HEK293T (cell line): ENCODE data around the gene PHKG2.

Source experiments
- CTCF ChIA-PET: fragments of 350-600 bp; formaldehyde crosslinking; extraction: SDS; loops from one replicate; lab custom pipeline; 2021; ENCODE audit warnings: antibody characterized with exemption, inconsistent platforms; lab: Yijun Ruan, JAX
- POLR2A ChIA-PET: fragments of 350-600 bp; formaldehyde crosslinking; extraction: SDS; loops from one replicate; lab custom pipeline; 2020; ENCODE audit warnings: antibody characterized with exemption, inconsistent platforms; lab: Yijun Ruan, JAX
- DNase-seq: peaks from one replicate; pipeline ENCODE4 v3.0.0; 2012; ENCODE audit warnings: mixed read lengths; ENCODE audit errors: extremely low spot score
- ARNT ChIP-seq: fragments of 450-650 bp; IDR thresholded peaks from 2 replicates; pipeline ENCODE4 v1.6.1; 2017; ENCODE audit warnings: mild to moderate bottlenecking
- BHLHE40 ChIP-seq: fragments of 450-650 bp; IDR thresholded peaks from 2 replicates; pipeline ENCODE4 v1.6.1; 2016; ENCODE audit warnings: mild to moderate bottlenecking, moderate library complexity, borderline replicate concordance
- CTBP1 ChIP-seq: fragments of 450-650 bp; IDR thresholded peaks from 2 replicates; pipeline ENCODE4 v1.6.1; 2016; ENCODE audit warnings: borderline replicate concordance
- ELF4 ChIP-seq: fragments of 450-650 bp; IDR thresholded peaks from 2 replicates; pipeline ENCODE4 v1.6.1; 2017; ENCODE audit warnings: antibody characterized with exemption
- FOXA1 ChIP-seq: fragments of 450-650 bp; IDR thresholded peaks from 2 replicates; pipeline ENCODE4 v1.6.1; 2016; ENCODE audit warnings: mild to moderate bottlenecking
- FOXK2 ChIP-seq: fragments of 450-650 bp; IDR thresholded peaks from 2 replicates; pipeline ENCODE4 v1.6.1; 2016; ENCODE audit warnings: mild to moderate bottlenecking
- FOXM1 ChIP-seq: fragments of 450-650 bp; IDR thresholded peaks from 2 replicates; pipeline ENCODE4 v1.6.1; 2017; ENCODE audit warnings: mild to moderate bottlenecking, borderline replicate concordance
- HDGF ChIP-seq: fragments of 450-650 bp; IDR thresholded peaks from 2 replicates; pipeline ENCODE4 v1.6.1; 2017; ENCODE audit warnings: antibody characterized with exemption, borderline replicate concordance
- L3MBTL2 ChIP-seq: fragments of 450-650 bp; conservative IDR thresholded peaks from 2 replicates; pipeline ENCODE4 v1.6.1; 2016; ENCODE audit warnings: mild to moderate bottlenecking
- LEF1 ChIP-seq: fragments of 450-650 bp; IDR thresholded peaks from 2 replicates; pipeline ENCODE4 v1.6.1; 2017; ENCODE audit warnings: mild to moderate bottlenecking, borderline replicate concordance
- NFRKB ChIP-seq: fragments of 450-650 bp; IDR thresholded peaks from 2 replicates; pipeline ENCODE4 v1.6.1; 2016; ENCODE audit warnings: mild to moderate bottlenecking, moderate library complexity
- SP1 ChIP-seq: fragments of 450-650 bp; IDR thresholded peaks from 2 replicates; pipeline ENCODE4 v1.6.1; 2017
- SUZ12 ChIP-seq: fragments of 450-650 bp; IDR thresholded peaks from 2 replicates; pipeline ENCODE4 v1.6.1; 2016; ENCODE audit warnings: mild to moderate bottlenecking
- TARDBP ChIP-seq: fragments of 450-650 bp; IDR thresholded peaks from 2 replicates; pipeline ENCODE4 v1.6.1; 2016
- ZNF384 ChIP-seq: fragments of 450-650 bp; IDR thresholded peaks from 2 replicates; pipeline ENCODE4 v1.6.1; 2016
- TF ChIP-seq, protein P1 (sequence below): fragments of 450-650 bp; IDR thresholded peaks from 2 replicates; pipeline ENCODE4 v1.6.1; 2016

PHKG2 gene

DNA sequence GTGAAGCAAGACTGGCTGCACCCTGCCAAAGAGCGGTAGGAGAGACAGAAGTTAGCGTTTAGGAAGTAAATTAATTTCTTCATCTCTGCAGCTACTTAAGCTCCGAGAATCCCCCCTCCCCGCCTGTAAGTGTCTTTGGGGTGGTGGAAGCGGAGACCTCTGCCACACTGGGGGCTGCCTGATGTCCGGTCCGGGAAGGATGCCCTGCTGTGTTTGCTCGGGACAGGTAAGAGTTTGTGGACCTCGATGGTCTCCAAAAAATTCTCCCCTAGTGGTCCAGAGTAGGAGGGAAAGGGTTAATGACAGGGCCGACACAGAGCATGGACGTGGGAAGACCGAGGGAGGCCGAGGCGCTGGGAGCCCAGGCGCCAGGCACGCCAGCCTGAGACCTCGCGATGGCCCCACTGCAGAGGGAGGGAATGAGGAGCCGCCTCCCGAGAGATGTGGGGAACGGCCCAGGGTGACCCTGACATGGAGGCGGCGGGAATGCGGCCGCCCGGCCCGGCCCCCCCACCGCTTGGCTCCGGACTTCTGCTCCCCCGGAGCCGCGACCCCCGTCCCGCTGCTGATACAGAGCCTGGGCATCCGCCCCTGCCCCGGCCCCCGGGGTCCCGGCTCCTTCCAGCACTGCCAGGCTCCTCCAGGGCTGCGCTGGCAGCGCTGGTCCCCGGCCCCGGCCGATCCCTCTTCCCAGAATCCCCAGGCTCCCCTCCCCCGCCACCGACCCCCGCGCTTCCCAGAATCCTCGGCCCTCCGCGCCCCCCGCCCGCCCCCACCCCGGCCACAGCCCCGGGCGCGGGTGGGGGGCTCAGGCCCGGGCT is 38.1 kb downstream of the PHKG2 start:
- POLR2A ChIA-PET = interaction anchor here (0.5 to 22.0 kb wide), 16 partner anchors 9 to 156 kb away, joined by 3 to 599 read pairs (median 5); partner anchors contain the start of gene PHKG2
- CTCF ChIA-PET = interaction anchor here (0.6 kb wide), 3 partner anchors 19 to 754 kb away, joined by 3 to 4 read pairs (median 3); no protein-coding TSS in a partner anchor
- peak; percentile 86 for DNase-seq

DNA sequence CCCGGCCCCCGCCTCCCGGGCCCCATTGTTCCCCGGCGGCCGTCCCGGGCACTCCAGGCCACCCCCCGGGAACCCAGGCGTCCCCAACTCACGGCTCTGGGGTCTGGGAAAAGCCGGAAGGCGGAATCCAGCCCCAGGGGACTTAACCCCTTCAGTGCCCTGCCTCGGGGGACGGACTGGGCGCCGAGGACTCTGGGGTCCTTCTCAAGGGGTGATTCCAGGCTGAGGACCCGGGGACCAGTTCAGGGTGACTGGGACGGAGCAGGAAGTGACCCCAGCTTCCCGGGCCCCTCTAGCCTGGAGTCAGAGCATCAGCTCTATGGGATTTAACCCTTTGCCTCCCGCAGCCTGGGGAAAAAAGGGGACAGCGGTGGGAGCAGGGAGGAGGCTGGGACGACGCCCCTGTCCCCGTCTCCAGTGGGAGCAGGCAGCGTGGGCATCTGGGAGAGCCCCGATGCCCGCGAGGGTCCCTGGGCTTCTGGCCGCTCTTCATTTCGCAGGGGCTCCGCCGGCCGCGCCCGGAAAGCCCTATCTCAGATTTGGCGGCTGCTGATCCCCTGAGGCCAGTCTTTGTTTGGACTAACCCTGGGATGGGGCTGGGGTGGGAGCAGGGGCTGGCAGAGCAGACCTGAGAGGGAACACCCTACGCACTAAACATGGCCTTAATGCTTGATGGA is 38.8 kb downstream of the PHKG2 start, which contains the start of gene ZNF629:
TSS of gene ZNF629 (minus strand) at position 270 of the 677 bp plus-strand sequence. CDS start 2,723 bp downstream, outside the sequence.
- DNase-seq = peak; percentile 86
- CTCF ChIA-PET = interaction anchor here (0.6 to 1.2 kb wide), 4 partner anchors 18 to 755 kb away, joined by 3 to 5 read pairs (median 4); no protein-coding TSS in a partner anchor
- TF ChIP-seq FOXM1 (peak; percentile 72; the same call in 1 of the 2 replicates), ARNT (peak; percentile 20; the same call in 1 of the 2 replicates), FOXK2 (no peak), HDGF (no peak), SUZ12 (no peak), L3MBTL2 (peak; percentile 66), SP1 (no peak), FOXA1 (no peak), ZNF384 (no peak), ELF4 (peak; percentile 68), BHLHE40 (no peak)
- TF ChIP-seq, protein P1, sequence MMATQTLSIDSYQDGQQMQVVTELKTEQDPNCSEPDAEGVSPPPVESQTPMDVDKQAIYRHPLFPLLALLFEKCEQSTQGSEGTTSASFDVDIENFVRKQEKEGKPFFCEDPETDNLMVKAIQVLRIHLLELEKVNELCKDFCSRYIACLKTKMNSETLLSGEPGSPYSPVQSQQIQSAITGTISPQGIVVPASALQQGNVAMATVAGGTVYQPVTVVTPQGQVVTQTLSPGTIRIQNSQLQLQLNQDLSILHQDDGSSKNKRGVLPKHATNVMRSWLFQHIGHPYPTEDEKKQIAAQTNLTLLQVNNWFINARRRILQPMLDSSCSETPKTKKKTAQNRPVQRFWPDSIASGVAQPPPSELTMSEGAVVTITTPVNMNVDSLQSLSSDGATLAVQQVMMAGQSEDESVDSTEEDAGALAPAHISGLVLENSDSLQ = no peak
- POLR2A ChIA-PET = interaction anchor here (0.5 to 22.0 kb wide), 14 partner anchors 9 to 155 kb away, joined by 3 to 599 read pairs (median 5); partner anchors contain the start of genes PHKG2 and SRCAP

More for the DNA sequence above, 38.1 kb downstream of the PHKG2 start:
- 0 out of 2 replicates have a peak, but pooled peaks have one; percentile 28 for TF ChIP-seq NFRKB
- TF ChIP-seq SUZ12 = no peak
- TF ChIP-seq L3MBTL2 = peak; percentile 72

DNA sequence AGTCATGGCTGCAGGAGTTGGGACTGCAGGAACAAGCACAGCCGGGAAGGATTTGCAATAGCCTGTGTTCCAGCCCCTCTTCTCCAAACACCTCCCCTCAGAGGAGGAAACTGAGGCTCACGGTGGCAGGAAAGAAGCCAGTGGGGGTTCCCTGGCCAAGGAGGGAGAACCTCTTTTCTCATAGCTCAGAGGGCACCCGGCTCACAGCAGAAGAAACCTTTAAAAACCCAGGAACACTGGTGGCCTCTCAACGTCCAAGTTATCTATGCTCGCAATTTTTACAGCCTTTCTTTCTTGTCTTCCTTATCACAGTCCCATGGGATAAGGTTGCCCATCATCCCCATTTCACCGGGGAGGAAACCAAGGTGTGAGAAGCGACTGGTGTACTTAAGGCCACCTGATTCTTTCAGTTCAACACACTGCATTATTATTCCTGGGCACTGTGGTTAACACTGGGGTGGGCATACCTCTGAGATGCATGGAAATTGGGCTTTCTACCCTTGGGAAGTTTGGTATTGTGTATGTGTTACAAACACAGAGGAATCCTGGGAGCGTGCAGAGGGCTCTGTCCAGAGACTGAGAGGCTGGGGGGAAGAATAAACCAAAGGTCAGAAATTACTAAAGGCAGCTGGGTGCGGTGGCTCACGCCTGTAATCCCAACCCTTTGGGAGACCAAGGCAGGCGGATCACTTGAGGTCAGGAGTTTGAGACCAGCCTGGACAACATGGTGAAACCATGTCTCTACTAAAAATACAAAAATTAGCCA is 39.6 kb downstream of the PHKG2 start:
- CTCF ChIA-PET = interaction anchor here (1.0 to 1.3 kb wide), 3 partner anchors 18 to 88 kb away, joined by 3 to 7 read pairs (median 5); no protein-coding TSS in a partner anchor
- POLR2A ChIA-PET = interaction anchor here (0.6 to 22.0 kb wide), 14 partner anchors 8 to 154 kb away, joined by 3 to 599 read pairs (median 6); partner anchors contain the start of genes PHKG2 and SRCAP
- DNase-seq = no peak
- TF ChIP-seq BHLHE40 (no peak), FOXK2 (no peak)

DNA sequence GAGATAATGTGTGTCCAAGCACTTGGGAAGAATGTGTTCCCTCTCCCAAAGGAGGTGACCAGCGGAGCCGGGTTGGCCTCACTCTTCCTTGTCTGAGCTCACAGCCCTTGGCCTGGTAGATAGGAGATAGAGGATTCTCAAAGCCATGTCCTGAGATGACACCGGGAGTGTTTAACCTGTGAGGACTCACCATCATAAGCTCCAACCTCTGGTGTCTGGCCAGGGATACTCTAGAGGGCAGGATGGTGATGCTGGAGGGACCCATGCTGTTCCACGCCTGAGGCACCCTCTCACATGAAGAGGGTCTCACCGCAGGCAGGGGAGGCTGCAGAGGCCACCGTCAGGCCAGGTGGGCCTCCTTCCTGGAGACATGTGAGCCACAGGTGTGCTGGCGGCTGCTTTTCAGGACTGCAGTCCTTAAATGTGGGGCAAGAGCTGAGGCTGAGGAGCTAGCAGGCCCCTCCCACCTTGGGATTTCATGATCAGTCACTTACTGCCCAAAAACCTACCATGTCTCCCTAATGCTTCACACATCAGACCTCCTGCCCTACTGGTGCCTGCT is 45.4 kb downstream of the PHKG2 start:
- TF ChIP-seq FOXA1 (no peak), ZNF384 (no peak), L3MBTL2 (no peak), SP1 (no peak), LEF1 (no peak), ARNT (no peak), NFRKB (no peak), SUZ12 (no peak), FOXM1 (no peak)
- TF ChIP-seq, protein P1 = no peak
- DNase-seq = no peak
- ChIA-PET CTCF (interaction anchor here (0.8 to 1.2 kb wide), 2 partner anchors 9 to 51 kb away, joined by 3 to 4 read pairs; no protein-coding TSS in a partner anchor), POLR2A (interaction anchor here (1.0 to 22.0 kb wide), 3 partner anchors 15 to 18 kb away, joined by 4 to 599 read pairs (median 7); no protein-coding TSS in a partner anchor)

DNA sequence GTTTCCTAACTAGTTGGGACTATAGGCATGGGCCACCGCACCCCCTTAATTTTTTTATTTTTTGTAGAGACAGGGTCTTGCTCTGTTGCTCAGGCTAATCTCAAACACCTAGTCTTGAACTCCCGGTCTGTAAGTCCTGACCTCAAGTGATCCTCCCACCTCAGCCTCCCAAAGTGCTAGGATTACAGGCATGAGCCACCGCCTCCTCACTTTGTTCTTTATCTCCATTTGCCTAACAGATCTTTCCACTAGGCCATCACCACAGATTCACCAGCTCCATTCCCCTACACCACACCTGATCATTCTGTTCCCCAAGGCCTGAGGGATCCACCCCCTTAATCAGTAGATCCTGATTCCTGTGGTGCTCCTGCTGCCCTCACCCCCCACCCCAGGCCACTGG is 46.4 kb downstream of the PHKG2 start:
- no peak for DNase-seq
- ChIA-PET POLR2A (interaction anchor here (22.0 kb wide), 1 partner anchor 14 kb away, joined by 599 read pairs; no protein-coding TSS in a partner anchor), CTCF (interaction anchor here (1.1 to 1.8 kb wide), 2 partner anchors 10 to 13 kb away, joined by 8 read pairs; no protein-coding TSS in a partner anchor)
- no peak for TF ChIP-seq TARDBP
- no peak for TF ChIP-seq CTBP1
- TF ChIP-seq ARNT = no peak
- no peak for TF ChIP-seq ELF4
- TF ChIP-seq LEF1 = no peak
